ENCODE measurements around the gene ZNF253. TPM values are rescaled to one million over a fixed set of nuclear protein-coding genes. Genes with fewer than 3 reads are reported as not detected.
"Not testable (repeated sequence)": the region's sequence is repeated elsewhere in the genome, so short reads cannot be mapped to it uniquely, and the experiment has no call there.

ZNF253 gene
- total RNA-seq, 2 experiments from 2014 or later, result 13.8 to 16.6 TPM

GRCh38 chr19:19933432-19934314, 68.0 kb downstream of the ZNF253 start:
- not testable (repeated sequence) for H3K27ac Mint-ChIP-seq, DNase-seq, H3K4me3 Mint-ChIP-seq, H3K4me1 Mint-ChIP-seq, H3K27me3 Mint-ChIP-seq
- Mint-ChIP-seq H3K36me3 (peaks cover 60% of the 10 kb centered on the region), H3K9me3 (peaks cover 53% of the 10 kb centered on the region)

- no peaks in the 10 kb centered on the region for H3K4me1 Mint-ChIP-seq
- H3K27ac Mint-ChIP-seq, result no peak overlapping the region
- no peak overlapping the region for H3K4me3 Mint-ChIP-seq
- H3K9me3 Mint-ChIP-seq, result peaks cover 61% of the 10 kb centered on the region
- no peaks in the 10 kb centered on the region for H3K27me3 Mint-ChIP-seq
- DNase-seq, result no peak
- peaks cover 36% of the 10 kb centered on the region for H3K36me3 Mint-ChIP-seq
These were observed 71.7 kb downstream of the ZNF253 start for GRCh38 chr19:19937403-19937802.

GRCh38 chr19:19938449-19938848, 72.8 kb downstream of the ZNF253 start:
- H3K4me1 Mint-ChIP-seq, result no peaks in the 10 kb centered on the region
- no peaks in the 10 kb centered on the region for H3K27me3 Mint-ChIP-seq
- DNase-seq, result no peak
- H3K4me3 Mint-ChIP-seq, result no peak overlapping the region
- H3K36me3 Mint-ChIP-seq, result peaks cover 25% of the 10 kb centered on the region
- H3K27ac Mint-ChIP-seq, result no peak overlapping the region
- peaks cover 52% of the 10 kb centered on the region for H3K9me3 Mint-ChIP-seq

GRCh38 chr19:19943848-19944582, 78.3 kb downstream of the ZNF253 start:
- no peaks in the 10 kb centered on the region for H3K4me1 Mint-ChIP-seq
- no peaks in the 10 kb centered on the region for H3K27me3 Mint-ChIP-seq
- no peak for DNase-seq
- no peak overlapping the region for H3K27ac Mint-ChIP-seq
- no peak overlapping the region for H3K4me3 Mint-ChIP-seq
- peaks cover 32% of the 10 kb centered on the region for H3K9me3 Mint-ChIP-seq
- H3K36me3 Mint-ChIP-seq, result peaks cover 11% of the 10 kb centered on the region

Other genes starting within 250 kb of the ZNF253 start
- gene PBX4, start 247.2 kb upstream of the ZNF253 start, total RNA-seq, result 1 to 10 TPM; 8.2 to 9.6 TPM
- 10 to 100 TPM; 23.7 to 28.4 TPM for gene LPAR2, start 237.7 kb upstream of the ZNF253 start, total RNA-seq
- 10 to 100 TPM; 53.3 to 54.7 TPM for gene GMIP, start 222.2 kb upstream of the ZNF253 start, total RNA-seq
- 10 to 100 TPM; 72.6 to 76.4 TPM for gene ATP13A1, start 202.2 kb upstream of the ZNF253 start, total RNA-seq
- 10 to 100 TPM; 71.8 to 73.2 TPM for gene ZNF101, start 197.0 kb upstream of the ZNF253 start, total RNA-seq
- gene ZNF14, start 132.8 kb upstream of the ZNF253 start, total RNA-seq, result 1 to 10 TPM; 7.8 to 7.9 TPM
- 10 to 100 TPM; 28.4 to 31.5 TPM for gene ZNF506, start 44.1 kb upstream of the ZNF253 start, total RNA-seq
- gene ZNF93, start 35.1 kb downstream of the ZNF253 start, total RNA-seq, result 10 to 100 TPM; 15.9 to 17.3 TPM
- gene ZNF682, start 173.6 kb downstream of the ZNF253 start, total RNA-seq, result 10 to 100 TPM; 12.2 to 13.9 TPM
- gene ZNF90, start 212.1 kb downstream of the ZNF253 start, total RNA-seq, result 10 to 100 TPM; 19.6 to 20.8 TPM

Data from activated naive CD8-positive, alpha-beta T cell treated with anti-CD3 and anti-CD28 coated beads for 36 hours (primary cell).